Inferior parietal cortex (tissue), 1 donor: ENCODE measurements around the gene ATP2C1.
A peak's percentile ranks its signal among the peaks of the same experiment; 100 is the strongest.
"Not testable (repeated sequence)": the region's sequence is repeated elsewhere in the genome, so short reads cannot be mapped to it uniquely, and the experiment has no call there.

ENCODE experiments used
- DNase-seq: peaks from one replicate; pipeline ENCODE4 v3.0.0-alpha.2; 2016; ENCODE audit errors: extremely low spot score

Gene ATP2C1

GRCh38 chr3:130939753-130940152 lies 45.9 kb downstream of the ATP2C1 start:
- no peak for DNase-seq

GRCh38 chr3:130941793-130942192 lies 47.9 kb downstream of the ATP2C1 start:
- DNase-seq = no peak

- DNase-seq = no peak
These were observed 53.0 kb downstream of the ATP2C1 start for GRCh38 chr3:130946882-130947281.

- no peak for DNase-seq
These were observed 54.3 kb downstream of the ATP2C1 start for GRCh38 chr3:130948001-130948773.

- DNase-seq = no peak
These were observed 55.0 kb downstream of the ATP2C1 start for GRCh38 chr3:130948929-130949328.

GRCh38 chr3:130950124-130950523 lies 56.2 kb downstream of the ATP2C1 start:
- no peak for DNase-seq

- no peak for DNase-seq
These were observed 56.8 kb downstream of the ATP2C1 start for GRCh38 chr3:130950641-130951040.

- DNase-seq = no peak
These were observed 61.6 kb downstream of the ATP2C1 start for GRCh38 chr3:130955481-130955880.

- DNase-seq = no peak
These were observed 62.4 kb downstream of the ATP2C1 start for GRCh38 chr3:130956281-130956680.

- no peak for DNase-seq
These were observed 62.8 kb downstream of the ATP2C1 start for GRCh38 chr3:130956721-130957120.

GRCh38 chr3:130960139-130960795 lies 66.4 kb downstream of the ATP2C1 start:
- DNase-seq = no peak

- DNase-seq = no peak
These were observed 67.6 kb downstream of the ATP2C1 start for GRCh38 chr3:130961458-130961857.

GRCh38 chr3:130963444-130963843 lies 69.6 kb downstream of the ATP2C1 start:
- DNase-seq = no peak

GRCh38 chr3:130963878-130964277 lies 70.0 kb downstream of the ATP2C1 start:
- peak; percentile 45 for DNase-seq

- DNase-seq = no peak
These were observed 73.4 kb downstream of the ATP2C1 start for GRCh38 chr3:130967281-130967680.

- no peak for DNase-seq
These were observed 74.3 kb downstream of the ATP2C1 start for GRCh38 chr3:130968221-130968620.

- no peak for DNase-seq
These were observed 75.7 kb downstream of the ATP2C1 start for GRCh38 chr3:130969621-130970020.

- DNase-seq = no peak
These were observed 77.3 kb downstream of the ATP2C1 start for GRCh38 chr3:130971208-130971607.

- DNase-seq = not testable (repeated sequence)
These were observed 78.7 kb downstream of the ATP2C1 start for GRCh38 chr3:130972592-130972991.

- no peak for DNase-seq
These were observed 79.5 kb downstream of the ATP2C1 start for GRCh38 chr3:130973406-130973805.

- no peak for DNase-seq
These were observed 80.3 kb downstream of the ATP2C1 start for GRCh38 chr3:130974201-130974600.

GRCh38 chr3:130975251-130975650 lies 81.4 kb downstream of the ATP2C1 start:
- no peak for DNase-seq

GRCh38 chr3:130976706-130977105 lies 82.8 kb downstream of the ATP2C1 start:
- no peak for DNase-seq
